Neural cell (in vitro differentiated cells): ENCODE data around the gene TMEM131. TPM values are rescaled to one million over a fixed set of nuclear protein-coding genes. Genes with fewer than 3 reads are reported as not detected.

Experiments
- H2AFZ ChIP-seq: fragments of 200-600, 300-800 bp; sonication (generic), shearing (Covaris generic); 2 replicates; pipeline ENCODE4 v1.6.0; 2014; ENCODE audit warnings: low read depth, mild to moderate bottlenecking, antibody characterized with exemption, low read length, moderate library complexity
- H3F3A ChIP-seq: fragments of 200-600 bp; shearing (Covaris generic); 2 replicates; pipeline ENCODE4 v1.6.1; 2016; ENCODE audit warnings: mild to moderate bottlenecking, moderate library complexity, mixed read lengths, antibody characterized with exemption, low read length; ENCODE audit not compliant: insufficient read depth, poor library complexity, severe bottlenecking
- H3K27ac ChIP-seq: fragments of 200-600, 300-800 bp; sonication (generic), shearing (Covaris generic); 2 replicates; pipeline ENCODE4 v1.5.1; 2014; ENCODE audit warnings: mild to moderate bottlenecking, low read length, moderate library complexity
- H3K27me3 ChIP-seq: fragments of 300-800, 200-600 bp; sonication (generic), shearing (Covaris generic); 2 replicates; pipeline ENCODE4 v1.6.0; 2014; ENCODE audit warnings: mild to moderate bottlenecking, low read depth, low read length, moderate library complexity; ENCODE audit not compliant: insufficient read depth
- H3K36me3 ChIP-seq: fragments of 300-800, 200-600 bp; sonication (generic), shearing (Covaris generic); 2 replicates; pipeline ENCODE4 v1.5.1; 2014; ENCODE audit warnings: mild to moderate bottlenecking, antibody characterized with exemption, low read length, moderate library complexity; ENCODE audit not compliant: insufficient read depth
- H3K4me2 ChIP-seq: fragments of 300-800, 200-600 bp; sonication (generic), shearing (Covaris generic); 2 replicates; pipeline ENCODE4 v1.6.0; 2014; ENCODE audit warnings: mild to moderate bottlenecking, low read length
- H3K4me3 ChIP-seq: fragments of 300-800, 200-600 bp; sonication (generic), shearing (Covaris generic); 2 replicates; pipeline ENCODE4 v1.5.1; 2014; ENCODE audit warnings: mild to moderate bottlenecking, low read length, moderate library complexity
- H3K79me2 ChIP-seq: fragments of 200-600 bp; shearing (Covaris generic); replicated peaks from 2 replicates; pipeline ENCODE4 v1.6.0; 2014; ENCODE audit warnings: mild to moderate bottlenecking, low read length, moderate library complexity; ENCODE audit not compliant: insufficient read depth
- H3K9ac ChIP-seq: fragments of 300-800, 200-600 bp; sonication (generic), shearing (Covaris generic); 2 replicates; pipeline ENCODE4 v1.6.1; 2016; ENCODE audit warnings: mild to moderate bottlenecking, low read length, mixed read lengths
- H3K9me2 ChIP-seq: fragments of 200-600 bp; shearing (Covaris generic); 2 replicates; pipeline ENCODE4 v1.6.1; 2016; ENCODE audit warnings: mild to moderate bottlenecking, low read length, mixed read lengths; ENCODE audit not compliant: insufficient read depth
- H3K9me3 ChIP-seq: fragments of 200-600, 300-800 bp; sonication (generic), shearing (Covaris generic); 2 replicates; pipeline ENCODE4 v1.6.1; 2016; ENCODE audit warnings: mild to moderate bottlenecking, mixed run types, low read length, moderate library complexity, mixed read lengths
- H4K20me1 ChIP-seq: fragments of 200-600 bp; shearing (Covaris generic); 2 replicates; pipeline ENCODE4 v1.6.1; 2016; ENCODE audit warnings: mild to moderate bottlenecking, mixed run types; ENCODE audit not compliant: insufficient read depth
- EP300 ChIP-seq: fragments of 450-650 bp; conservative IDR thresholded peaks from 2 replicates; pipeline ENCODE4 v1.6.1; 2014; ENCODE audit warnings: antibody characterized with exemption, mild to moderate bottlenecking, moderate library complexity; ENCODE audit not compliant: poor library complexity, severe bottlenecking
- EZH2 ChIP-seq: fragments of 200-600, 300-800 bp; shearing (Covaris generic), sonication (generic); IDR thresholded peaks from 2 replicates; pipeline ENCODE4 v1.6.1; 2014; ENCODE audit warnings: antibody characterized with exemption, low read length, borderline replicate concordance, mild to moderate bottlenecking; ENCODE audit not compliant: insufficient read depth, poor library complexity, severe bottlenecking
- MXI1 ChIP-seq: fragments of 450-650 bp; conservative IDR thresholded peaks from 2 replicates; pipeline ENCODE4 v1.6.1; 2014; ENCODE audit warnings: antibody characterized with exemption, mild to moderate bottlenecking; ENCODE audit not compliant: poor library complexity, severe bottlenecking
- POLR2AphosphoS5 ChIP-seq: IDR thresholded peaks from 2 replicates; pipeline ENCODE4 v1.6.1; 2012
- RAD21 ChIP-seq: fragments of 450-650 bp; conservative IDR thresholded peaks from 2 replicates; pipeline ENCODE4 v1.6.1; 2014; ENCODE audit warnings: antibody characterized with exemption, mild to moderate bottlenecking, moderate library complexity
- SMC3 ChIP-seq: fragments of 450-650 bp; conservative IDR thresholded peaks from 2 replicates; pipeline ENCODE4 v1.6.1; 2014; ENCODE audit warnings: antibody characterized with exemption, mild to moderate bottlenecking, moderate library complexity; ENCODE audit not compliant: poor library complexity
- TAF1 ChIP-seq: IDR thresholded peaks from 2 replicates; pipeline ENCODE4 v1.6.1; 2012; ENCODE audit warnings: low read depth
- polyA plus RNA-seq: library from polyadenylated mRNA; depleted of rRNA; stranded (reverse); fragments of >200 nt; gene quantifications from 2 replicates; pipeline ENCODE4 v1.2.3, GENCODE V29; 2014
- TF ChIP-seq, protein P1 (sequence below): IDR thresholded peaks from 2 replicates; pipeline ENCODE4 v1.6.1; 2012; ENCODE audit warnings: borderline replicate concordance
- TF ChIP-seq, protein P2 (sequence below): fragments of 450-650 bp; IDR thresholded peaks from 2 replicates; pipeline ENCODE4 v1.5.1; 2014; ENCODE audit warnings: antibody characterized with exemption, mild to moderate bottlenecking, moderate library complexity; ENCODE audit not compliant: poor library complexity, severe bottlenecking

The TMEM131 gene
- polyA plus RNA-seq, 1 donor from 2014 or later = 9.6 TPM

DNA sequence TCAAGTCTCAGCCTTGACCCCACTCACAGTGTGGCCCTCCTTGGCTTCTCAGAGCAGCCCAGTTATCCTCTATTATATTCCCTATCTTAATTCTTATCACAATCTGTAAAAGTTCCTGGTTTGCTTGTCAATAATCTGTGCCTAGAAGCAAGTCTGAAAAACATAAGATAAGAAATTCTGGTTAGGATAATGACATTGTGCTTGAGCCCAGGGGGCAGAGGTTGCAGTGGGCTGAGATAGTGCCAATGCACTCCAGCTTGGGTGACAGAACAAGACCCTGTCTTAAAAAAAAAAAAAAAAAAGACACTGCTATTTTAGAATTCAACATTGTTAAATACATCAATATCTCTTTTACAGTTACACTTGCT is 63.9 kb downstream of the TMEM131 start:
- no peaks in the 10 kb centered on the region for H4K20me1 ChIP-seq
- H3K4me2 ChIP-seq = no peak overlapping the region
- TF ChIP-seq TAF1 = no peak
- TF ChIP-seq, protein P1, sequence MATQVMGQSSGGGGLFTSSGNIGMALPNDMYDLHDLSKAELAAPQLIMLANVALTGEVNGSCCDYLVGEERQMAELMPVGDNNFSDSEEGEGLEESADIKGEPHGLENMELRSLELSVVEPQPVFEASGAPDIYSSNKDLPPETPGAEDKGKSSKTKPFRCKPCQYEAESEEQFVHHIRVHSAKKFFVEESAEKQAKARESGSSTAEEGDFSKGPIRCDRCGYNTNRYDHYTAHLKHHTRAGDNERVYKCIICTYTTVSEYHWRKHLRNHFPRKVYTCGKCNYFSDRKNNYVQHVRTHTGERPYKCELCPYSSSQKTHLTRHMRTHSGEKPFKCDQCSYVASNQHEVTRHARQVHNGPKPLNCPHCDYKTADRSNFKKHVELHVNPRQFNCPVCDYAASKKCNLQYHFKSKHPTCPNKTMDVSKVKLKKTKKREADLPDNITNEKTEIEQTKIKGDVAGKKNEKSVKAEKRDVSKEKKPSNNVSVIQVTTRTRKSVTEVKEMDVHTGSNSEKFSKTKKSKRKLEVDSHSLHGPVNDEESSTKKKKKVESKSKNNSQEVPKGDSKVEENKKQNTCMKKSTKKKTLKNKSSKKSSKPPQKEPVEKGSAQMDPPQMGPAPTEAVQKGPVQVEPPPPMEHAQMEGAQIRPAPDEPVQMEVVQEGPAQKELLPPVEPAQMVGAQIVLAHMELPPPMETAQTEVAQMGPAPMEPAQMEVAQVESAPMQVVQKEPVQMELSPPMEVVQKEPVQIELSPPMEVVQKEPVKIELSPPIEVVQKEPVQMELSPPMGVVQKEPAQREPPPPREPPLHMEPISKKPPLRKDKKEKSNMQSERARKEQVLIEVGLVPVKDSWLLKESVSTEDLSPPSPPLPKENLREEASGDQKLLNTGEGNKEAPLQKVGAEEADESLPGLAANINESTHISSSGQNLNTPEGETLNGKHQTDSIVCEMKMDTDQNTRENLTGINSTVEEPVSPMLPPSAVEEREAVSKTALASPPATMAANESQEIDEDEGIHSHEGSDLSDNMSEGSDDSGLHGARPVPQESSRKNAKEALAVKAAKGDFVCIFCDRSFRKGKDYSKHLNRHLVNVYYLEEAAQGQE = no peak
- no peak for TF ChIP-seq POLR2AphosphoS5
- TF ChIP-seq SMC3 = no peak
- TF ChIP-seq, protein P2, sequence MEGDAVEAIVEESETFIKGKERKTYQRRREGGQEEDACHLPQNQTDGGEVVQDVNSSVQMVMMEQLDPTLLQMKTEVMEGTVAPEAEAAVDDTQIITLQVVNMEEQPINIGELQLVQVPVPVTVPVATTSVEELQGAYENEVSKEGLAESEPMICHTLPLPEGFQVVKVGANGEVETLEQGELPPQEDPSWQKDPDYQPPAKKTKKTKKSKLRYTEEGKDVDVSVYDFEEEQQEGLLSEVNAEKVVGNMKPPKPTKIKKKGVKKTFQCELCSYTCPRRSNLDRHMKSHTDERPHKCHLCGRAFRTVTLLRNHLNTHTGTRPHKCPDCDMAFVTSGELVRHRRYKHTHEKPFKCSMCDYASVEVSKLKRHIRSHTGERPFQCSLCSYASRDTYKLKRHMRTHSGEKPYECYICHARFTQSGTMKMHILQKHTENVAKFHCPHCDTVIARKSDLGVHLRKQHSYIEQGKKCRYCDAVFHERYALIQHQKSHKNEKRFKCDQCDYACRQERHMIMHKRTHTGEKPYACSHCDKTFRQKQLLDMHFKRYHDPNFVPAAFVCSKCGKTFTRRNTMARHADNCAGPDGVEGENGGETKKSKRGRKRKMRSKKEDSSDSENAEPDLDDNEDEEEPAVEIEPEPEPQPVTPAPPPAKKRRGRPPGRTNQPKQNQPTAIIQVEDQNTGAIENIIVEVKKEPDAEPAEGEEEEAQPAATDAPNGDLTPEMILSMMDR = no peak
- no peaks in the 10 kb centered on the region for H3K9me3 ChIP-seq
- peaks cover 4% of the 10 kb centered on the region for H3F3A ChIP-seq
- no peak overlapping the region for H3K27ac ChIP-seq
- H3K36me3 ChIP-seq = no peaks in the 10 kb centered on the region
- H3K4me3 ChIP-seq = no peak overlapping the region
- H3K27me3 ChIP-seq = no peaks in the 10 kb centered on the region
- H3K79me2 ChIP-seq = peaks cover 45% of the 10 kb centered on the region
- H3K9me2 ChIP-seq = no peaks in the 10 kb centered on the region
- no peak overlapping the region for H2AFZ ChIP-seq
- no peak overlapping the region for H3K9ac ChIP-seq

DNA sequence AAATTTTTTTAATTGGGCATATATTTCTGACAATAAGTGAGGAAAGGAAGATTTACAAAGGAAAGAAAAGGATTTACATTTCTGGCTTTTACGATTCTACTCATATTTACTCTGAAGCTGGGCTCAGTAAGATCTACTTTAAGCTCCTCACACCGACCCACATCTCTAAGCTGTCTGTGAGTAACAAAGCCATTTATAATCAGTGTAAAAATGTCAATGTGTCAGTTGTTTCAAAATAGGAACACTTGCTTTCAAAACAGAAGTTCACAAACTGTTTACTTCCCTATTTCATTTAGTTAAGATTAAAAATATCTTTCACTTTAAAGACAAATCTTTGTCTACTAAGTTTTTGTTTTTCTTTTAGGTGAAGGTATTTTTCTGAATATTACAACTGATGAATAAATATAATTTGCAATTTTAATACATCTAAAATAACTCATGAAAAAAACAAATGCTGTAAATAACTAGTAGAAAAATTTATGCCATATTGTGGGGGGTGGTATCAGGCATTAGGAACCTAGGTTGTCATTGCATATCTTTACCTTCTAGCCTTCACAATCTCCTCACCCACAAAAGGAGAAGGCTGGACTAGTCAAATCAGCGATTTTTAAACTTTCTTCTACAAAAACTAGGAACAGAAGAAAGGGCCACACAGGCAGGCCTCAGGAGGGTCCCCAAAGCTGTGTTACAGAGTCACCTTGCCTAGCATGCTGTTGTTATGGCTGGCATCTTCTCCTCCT is 64.5 kb downstream of the TMEM131 start:
- no peak overlapping the region for H2AFZ ChIP-seq
- peaks cover 4% of the 10 kb centered on the region for H3F3A ChIP-seq
- H3K9me3 ChIP-seq = no peaks in the 10 kb centered on the region
- H3K36me3 ChIP-seq = no peaks in the 10 kb centered on the region
- no peak overlapping the region for H3K4me2 ChIP-seq
- H3K79me2 ChIP-seq = peaks cover 39% of the 10 kb centered on the region
- no peaks in the 10 kb centered on the region for H3K27me3 ChIP-seq
- H3K9ac ChIP-seq = no peak overlapping the region
- TF ChIP-seq, protein P2 = no peak
- TF ChIP-seq EZH2 (no peak), RAD21 (no peak), MXI1 (no peak), POLR2AphosphoS5 (no peak), SMC3 (no peak), EP300 (no peak), TAF1 (no peak)
- TF ChIP-seq, protein P1 = no peak
- no peaks in the 10 kb centered on the region for H4K20me1 ChIP-seq
- no peak overlapping the region for H3K4me3 ChIP-seq
- no peaks in the 10 kb centered on the region for H3K9me2 ChIP-seq
- no peak overlapping the region for H3K27ac ChIP-seq
